ENCODE results near the gene FUT3. TPM values are rescaled to one million over a fixed set of nuclear protein-coding genes. Genes with fewer than 3 reads are reported as not detected.

FUT3 gene
- total RNA-seq, 1 experiment from 2014 or later = 0.48 TPM

GRCh38 chr19:5803752-5804515, 47.3 kb downstream of the FUT3 start (continued):
- TF ChIP-seq OVOL2 (CRISPR knock-in tag; IDR thresholded peaks at IDR 0.05; ENCODE audit: borderline replicate concordance) (no peak), MAX (CRISPR knock-in tag; IDR thresholded peaks at IDR 0.05) (peak; percentile 98), CTCF (IDR thresholded peaks at IDR 0.05) (peak; percentile 86; the same call in 1 of the 2 replicates), ZBTB21 (CRISPR knock-in tag; IDR thresholded peaks at IDR 0.05; ENCODE audit: borderline replicate concordance) (no peak), CBFB (CRISPR knock-in tag; IDR thresholded peaks at IDR 0.05; ENCODE audit: low read depth) (no peak), ZMAT4 (CRISPR knock-in tag; IDR thresholded peaks at IDR 0.05) (no peak), TCF7 (CRISPR knock-in tag; IDR thresholded peaks at IDR 0.05; ENCODE audit: low read depth) (no peak; the same call in none of the 2 replicates), MLX (CRISPR knock-in tag; IDR thresholded peaks at IDR 0.05) (no peak), FOXK1 (CRISPR knock-in tag; IDR thresholded peaks at IDR 0.05) (no peak; the same call in 1 of the 2 replicates), ELF4 (CRISPR knock-in tag; IDR thresholded peaks at IDR 0.05; ENCODE audit: low read depth) (peak; percentile 57; the same call in 1 of the 2 replicates), MYBL2 (CRISPR knock-in tag; IDR thresholded peaks at IDR 0.05) (no peak), PREB (CRISPR knock-in tag; IDR thresholded peaks at IDR 0.05; ENCODE audit: borderline replicate concordance) (no peak), E2F5 (CRISPR knock-in tag; IDR thresholded peaks at IDR 0.05) (peak; percentile 98)

- CTCF ChIA-PET = interaction anchor here (0.6 to 2.1 kb wide), 76 partner anchors 9 to 673 kb away, joined by 3 to 115 read pairs (median 6); partner anchors contain the start of genes CAPS, DUS3L, FUT6 and NDUFA11
- H3K4me3 Mint-ChIP-seq = peak overlapping the region; percentile 64
- H3K27ac Mint-ChIP-seq = no peak overlapping the region
- TF ChIP-seq CREB1 (CRISPR knock-in tag; IDR thresholded peaks at IDR 0.05) = no peak
- TF ChIP-seq CDX4 (CRISPR knock-in tag; IDR thresholded peaks at IDR 0.05; ENCODE audit: borderline replicate concordance) = no peak
- no peak for TF ChIP-seq NFE2L1 (CRISPR knock-in tag; IDR thresholded peaks at IDR 0.05)
- no peak for TF ChIP-seq ATF2 (CRISPR knock-in tag; IDR thresholded peaks at IDR 0.05; ENCODE audit: borderline replicate concordance, low read depth)
- TF ChIP-seq ZNF263 (CRISPR knock-in tag; IDR thresholded peaks at IDR 0.05; ENCODE audit: low read depth) = no peak
- no peak for TF ChIP-seq EMX1 (CRISPR knock-in tag; IDR thresholded peaks at IDR 0.05)
- TF ChIP-seq AR (CRISPR knock-in tag; IDR thresholded peaks at IDR 0.05) = no peak
- no peak for TF ChIP-seq E2F5 (CRISPR knock-in tag; IDR thresholded peaks at IDR 0.05)
- no peak for TF ChIP-seq MAX (CRISPR knock-in tag; IDR thresholded peaks at IDR 0.05)
Measured at GRCh38 chr19:5803441-5803751, 47.9 kb downstream of the FUT3 start.

More at GRCh38 chr19:5803441-5803751, 47.9 kb downstream of the FUT3 start:
- H3K36me3 Mint-ChIP-seq = no peaks in the 10 kb centered on the region
- POLR2A ChIA-PET = interaction anchor here (0.8 to 1.7 kb wide), 5 partner anchors 9 to 101 kb away, joined by 3 to 22 read pairs (median 4); partner anchors contain the start of genes CATSPERD and LONP1
- peaks cover 53% of the 10 kb centered on the region for H3K27me3 Mint-ChIP-seq (ENCODE audit: low read depth)
- ATAC-seq (no peak), DNase-seq (ENCODE audit: low spot score) (no peak)
- H3K9me3 Mint-ChIP-seq = no peaks in the 10 kb centered on the region
- peaks cover 13% of the 10 kb centered on the region for H3K4me1 Mint-ChIP-seq

Data from WTC11 (cell line).